NCI-H2196 treated with DMSO at 0.1 percent for 48 hours (cell line): ENCODE measurements around the gene RERE.

Experiments
- DNase-seq: peaks from one replicate; lab custom pipeline; 2025; ENCODE audit not compliant: unreplicated experiment; lab: John Stamatoyannopoulos, UW

Gene RERE

DNA sequence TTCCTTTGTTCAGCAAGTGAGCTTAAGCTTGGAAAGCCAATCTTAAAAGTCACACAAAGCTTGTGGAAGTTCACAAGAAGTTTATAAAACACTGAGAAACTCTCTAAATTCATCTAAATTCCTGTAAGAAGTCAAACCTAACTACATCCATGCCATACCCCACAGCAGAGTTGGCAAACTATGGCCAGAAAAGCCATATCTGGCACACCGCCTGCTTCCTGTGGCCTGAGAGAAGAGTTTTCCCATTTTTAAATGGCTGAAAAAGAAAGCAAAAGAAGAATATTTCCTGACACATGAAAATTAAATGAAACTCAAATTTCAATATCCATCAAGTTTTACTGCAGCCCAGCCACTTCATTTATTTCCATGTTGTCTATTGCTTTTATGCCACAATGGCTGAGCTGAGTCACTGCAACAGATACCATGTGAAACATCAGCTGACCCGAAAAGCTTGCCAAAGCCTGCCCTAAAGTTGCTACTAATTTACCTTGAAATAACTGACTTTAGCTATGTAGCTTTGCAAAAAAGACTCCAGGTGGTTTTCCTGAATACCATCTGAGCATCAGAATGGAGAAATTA, 262.4 kb downstream of the RERE start:
- DNase-seq: peak; percentile 60

DNA sequence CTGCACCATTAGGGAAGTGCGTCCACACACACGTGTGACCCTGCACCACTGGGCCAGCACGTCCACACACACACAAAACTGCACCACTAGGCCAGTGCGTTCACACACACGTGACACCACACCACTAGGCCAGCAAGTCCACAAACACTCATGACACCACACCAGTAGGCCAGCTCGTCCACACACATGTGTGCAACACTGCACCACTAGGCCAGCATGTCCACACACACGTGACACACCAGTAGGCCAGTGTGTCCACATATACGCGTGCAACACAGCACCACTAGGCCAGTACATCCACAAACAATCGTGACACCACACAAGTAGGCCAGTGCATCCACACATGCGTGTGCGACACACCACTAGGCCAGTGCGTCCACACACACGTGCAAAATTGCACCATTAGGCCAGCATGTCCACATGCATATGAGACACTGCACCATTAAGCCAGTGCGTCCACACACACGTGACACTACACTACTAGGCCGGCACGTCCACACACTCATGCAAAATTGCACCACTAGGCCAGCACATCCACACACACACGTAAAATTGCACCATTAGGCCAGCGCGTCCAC, 264.5 kb downstream of the RERE start:
- DNase-seq: no peak

DNA sequence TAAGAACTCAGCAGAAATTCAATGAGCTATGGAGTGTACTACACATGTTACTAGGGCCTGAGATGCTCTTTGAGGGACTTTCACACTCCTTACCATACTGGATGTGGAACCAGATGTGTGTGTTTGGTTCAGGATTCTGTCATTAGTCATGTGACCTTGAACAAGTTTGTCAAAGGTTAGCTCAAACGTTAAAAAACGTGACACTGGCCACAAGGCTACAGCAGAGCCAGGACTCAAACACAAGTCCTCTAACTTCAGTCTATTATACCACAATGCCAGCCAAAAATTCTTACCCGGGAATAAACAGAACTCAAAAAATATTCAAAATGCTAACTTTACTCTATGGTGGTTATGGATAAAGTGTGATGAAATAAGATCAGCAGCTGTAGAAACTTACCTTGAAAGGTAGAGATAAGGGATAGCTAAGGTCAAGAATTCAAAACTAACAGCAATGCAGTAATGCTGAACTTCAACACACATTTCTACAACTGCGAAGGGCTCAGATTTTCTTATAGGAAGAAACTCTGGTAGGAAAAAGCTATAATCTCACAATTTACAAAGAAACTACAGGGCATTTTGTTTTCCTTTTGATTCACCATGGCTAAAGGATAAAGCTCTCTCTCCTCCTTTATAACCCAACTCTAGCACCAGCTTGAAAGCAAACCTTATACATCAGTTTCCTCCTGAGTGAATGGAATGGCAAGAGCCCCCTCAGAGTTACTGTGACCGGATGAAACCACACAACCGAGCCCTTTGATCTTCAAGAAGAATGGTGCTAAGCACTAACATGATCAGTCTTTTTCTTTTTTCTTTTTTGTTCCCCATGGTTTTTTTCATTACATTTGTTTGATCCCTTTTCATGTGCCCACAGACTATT, 265.6 kb downstream of the RERE start:
- DNase-seq: no peak

DNA sequence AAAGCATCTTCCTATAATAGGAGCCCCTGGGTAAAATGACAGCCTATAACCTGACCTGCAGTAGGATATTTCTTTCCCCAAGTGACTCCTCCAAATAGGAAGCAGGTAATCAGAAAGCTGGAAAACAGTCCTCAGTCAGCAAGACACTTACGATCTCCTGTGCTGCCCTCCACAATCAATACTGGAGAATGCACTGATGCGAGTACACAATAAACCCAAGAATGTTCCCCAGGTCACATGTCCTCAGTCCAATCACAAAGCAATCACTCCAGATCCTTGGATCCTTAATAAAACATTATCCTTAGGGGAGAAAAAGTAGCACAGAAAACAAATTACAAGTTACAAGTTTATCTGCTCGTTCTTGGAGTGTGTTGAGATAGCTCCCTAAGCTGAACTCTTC, 266.4 kb downstream of the RERE start:
- DNase-seq: no peak

DNA sequence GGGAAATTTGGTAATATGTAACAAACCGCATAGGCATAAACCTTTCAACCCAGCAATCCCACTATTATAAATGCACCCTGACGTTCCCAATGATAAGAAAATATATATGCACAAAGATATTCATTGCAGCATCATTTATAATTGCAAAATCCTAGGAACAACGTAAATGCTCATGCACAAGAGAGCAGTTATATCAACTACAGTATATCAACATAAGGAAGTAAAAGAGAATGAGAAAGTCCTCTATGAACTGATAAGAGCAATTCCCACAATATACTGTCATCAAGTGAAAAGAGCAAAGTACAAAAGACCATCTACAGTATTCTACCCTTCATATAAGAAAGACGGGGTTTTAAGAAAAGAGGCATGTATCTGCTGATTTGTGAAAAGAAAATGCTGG, 269.6 kb downstream of the RERE start:
- DNase-seq: no peak

DNA sequence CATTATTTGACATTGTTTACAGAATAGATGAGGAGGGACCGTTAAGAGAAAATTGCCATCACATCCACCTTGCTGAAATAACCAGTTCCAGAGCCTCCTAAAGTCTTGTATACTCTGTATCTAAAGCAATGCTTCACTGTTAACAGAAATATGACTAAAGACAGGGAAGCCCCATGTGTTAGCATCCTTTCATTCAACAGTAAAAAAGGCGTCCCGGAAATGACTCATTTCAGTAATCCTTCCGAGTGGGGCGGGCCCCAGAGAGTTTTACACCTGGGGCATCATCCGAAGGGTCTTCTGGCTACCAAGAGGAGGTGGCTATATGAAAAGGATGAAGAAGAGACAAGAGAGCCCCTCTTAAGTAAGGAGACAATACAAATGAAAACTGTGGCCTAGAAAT, 272.4 kb downstream of the RERE start:
- no peak for DNase-seq

DNA sequence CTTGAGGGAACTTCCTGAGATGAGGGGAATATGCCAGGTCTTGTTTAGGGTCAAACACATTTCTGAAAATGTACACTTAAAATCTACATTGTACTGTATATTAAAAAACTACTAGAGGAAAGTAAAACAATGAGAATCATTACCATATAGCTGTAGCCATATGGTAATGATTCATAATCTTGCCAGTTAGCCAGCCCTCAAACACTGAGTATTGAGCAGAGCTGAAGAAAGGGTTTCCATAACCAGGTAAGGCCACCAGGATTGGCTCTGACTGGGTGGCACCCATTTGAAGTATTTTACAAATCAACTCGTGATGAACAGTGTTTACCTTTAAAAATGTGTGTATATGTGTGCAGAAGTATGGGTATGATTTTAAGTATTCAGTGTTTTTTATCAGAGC, 272.8 kb downstream of the RERE start:
- no peak for DNase-seq

DNA sequence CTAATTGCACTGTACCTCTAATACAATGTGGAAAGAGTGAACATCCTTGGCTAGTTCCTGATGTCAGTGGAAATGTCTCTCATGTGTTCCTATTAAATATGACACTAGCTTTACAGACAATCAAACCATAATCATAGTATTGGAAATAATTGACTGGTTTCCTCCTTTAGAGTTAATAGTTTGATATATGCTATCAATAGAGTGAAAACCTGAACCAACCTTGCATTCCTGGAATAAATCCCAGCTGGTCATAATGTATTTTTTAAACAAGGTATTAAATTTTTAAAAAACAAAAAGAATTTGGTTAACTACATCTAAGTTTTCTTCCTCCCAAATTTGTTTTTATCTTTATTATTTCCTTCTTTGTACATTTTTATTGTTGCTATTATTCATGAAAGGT, 273.5 kb downstream of the RERE start:
- no peak for DNase-seq

DNA sequence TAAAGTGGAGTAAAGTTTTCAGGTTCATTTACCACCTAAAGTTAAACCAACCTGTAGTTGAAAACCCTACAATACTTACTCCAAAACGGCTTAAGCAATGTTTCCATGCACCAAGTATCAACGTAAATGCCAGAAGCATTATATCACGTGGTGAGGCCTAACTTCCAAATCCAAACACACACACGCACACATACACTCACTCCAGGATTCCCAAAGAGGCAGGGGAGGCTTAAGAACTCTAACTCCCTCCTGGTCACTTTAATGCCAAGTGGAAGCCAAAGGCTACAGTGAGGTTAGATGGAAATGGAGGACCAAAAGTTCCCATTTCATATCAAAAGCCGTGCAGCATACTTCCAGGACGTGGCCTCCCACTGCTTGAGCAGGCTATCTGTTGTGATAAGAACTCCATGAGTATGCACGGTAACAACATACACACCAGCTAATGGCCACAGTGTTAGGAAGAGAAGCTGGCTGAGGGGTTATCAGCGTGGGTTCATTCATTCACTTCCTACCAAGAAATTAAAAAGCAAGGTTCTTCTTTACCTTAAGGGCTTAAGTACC, 275.4 kb downstream of the RERE start:
- DNase-seq: no peak

DNA sequence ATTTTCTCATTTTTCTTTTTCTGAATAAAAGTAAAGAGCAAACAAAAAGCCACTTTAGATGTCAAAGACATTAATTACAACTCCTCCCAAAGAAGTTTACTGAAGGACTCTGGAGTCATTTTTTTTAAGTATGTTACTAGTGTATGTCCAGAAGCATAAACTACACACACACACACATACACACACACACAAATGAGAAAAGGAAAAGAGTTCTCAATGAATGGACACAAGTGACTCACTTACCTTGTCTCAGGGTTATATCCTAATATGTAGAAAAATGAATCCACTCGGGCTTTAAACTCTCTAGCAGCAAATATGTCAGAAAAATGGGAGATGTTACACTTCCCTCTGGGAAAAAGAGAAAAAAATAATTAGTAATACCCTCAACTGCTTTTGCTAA, 276.5 kb downstream of the RERE start:
- no peak for DNase-seq

DNA sequence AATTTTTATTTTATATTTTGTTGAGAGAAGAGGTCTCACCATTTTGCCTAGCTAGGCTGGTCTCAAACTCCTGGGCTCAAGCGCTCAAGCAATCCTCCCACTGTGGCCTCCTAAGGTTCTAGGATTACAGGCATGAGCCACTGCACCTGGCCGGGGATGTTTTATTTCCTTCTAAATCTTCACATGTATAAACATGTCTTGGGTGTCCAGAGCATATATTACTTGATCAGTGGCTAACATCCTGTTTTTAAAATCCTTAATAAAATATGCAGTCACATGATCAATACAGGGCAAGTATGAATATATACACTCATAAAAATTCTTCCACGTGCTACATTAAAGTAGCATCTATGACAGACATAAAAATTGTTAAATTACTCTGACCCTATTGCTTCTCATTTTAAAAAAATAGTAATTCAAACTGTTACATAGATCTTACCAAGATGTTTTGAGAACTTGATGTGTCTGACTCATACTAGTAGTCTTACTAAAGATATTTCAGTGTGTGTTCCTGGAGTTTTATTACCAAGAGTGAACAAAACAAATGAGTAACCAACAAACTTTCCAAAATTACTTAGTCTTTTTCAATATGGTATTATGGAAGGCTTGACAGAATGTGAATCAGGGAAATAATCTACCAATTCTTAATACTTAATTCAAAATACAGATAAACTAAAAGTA, 277.0 kb downstream of the RERE start:
- no peak for DNase-seq

DNA sequence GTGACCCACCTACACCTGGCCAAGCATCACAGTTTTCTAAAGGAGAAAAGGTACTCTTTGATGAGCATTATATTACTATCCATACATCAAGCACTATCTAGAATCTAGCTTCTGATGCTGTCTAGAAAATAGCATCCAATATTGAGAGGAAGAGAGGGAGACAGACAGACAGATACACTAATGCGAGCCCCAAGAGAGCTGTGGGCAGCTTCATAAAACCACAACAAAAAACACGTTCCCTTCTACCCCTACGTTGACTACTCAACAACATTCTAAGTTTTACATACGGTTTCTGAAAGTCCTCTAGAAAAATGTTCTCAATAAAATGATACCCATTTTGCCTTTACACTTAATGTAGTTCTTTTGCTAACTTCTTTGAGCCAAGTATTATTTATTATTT, 277.8 kb downstream of the RERE start:
- no peak for DNase-seq

DNA sequence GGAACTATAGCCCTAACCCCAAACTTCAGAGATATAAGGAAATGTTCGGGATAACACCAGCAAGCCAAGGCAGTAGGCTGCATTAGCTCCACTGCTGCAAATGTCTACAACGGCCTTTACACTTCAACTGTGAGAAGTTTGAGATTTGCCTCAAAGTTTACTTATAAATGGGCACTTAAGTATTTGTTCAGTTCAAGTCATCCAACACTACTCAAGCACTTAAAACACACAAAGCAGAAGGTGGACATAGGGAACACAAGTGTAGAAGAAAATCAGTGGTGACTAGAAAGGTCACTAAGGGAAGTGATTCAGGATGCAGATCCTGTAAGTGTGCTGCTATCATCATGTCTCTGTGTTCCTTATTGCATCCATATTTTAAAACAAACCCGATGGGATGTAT, 278.9 kb downstream of the RERE start:
- no peak for DNase-seq

DNA sequence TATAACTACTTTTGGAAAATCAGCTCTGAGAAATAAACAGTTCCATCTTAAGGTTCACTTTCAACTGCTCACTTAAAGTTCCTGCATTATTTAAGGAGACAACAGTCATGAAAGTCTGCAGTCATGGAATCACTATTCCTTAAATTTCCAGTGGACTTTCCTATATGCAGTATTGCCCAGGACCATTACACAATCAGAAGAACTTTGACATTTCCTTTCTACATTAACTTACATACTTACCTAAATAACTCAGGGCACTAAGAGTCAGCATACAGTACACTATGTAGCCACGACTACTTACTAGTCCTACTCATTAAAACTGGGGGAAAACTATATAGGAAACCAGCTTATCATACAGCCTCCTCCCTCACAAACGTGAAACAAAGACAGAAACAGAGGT, 279.4 kb downstream of the RERE start:
- DNase-seq: no peak

DNA sequence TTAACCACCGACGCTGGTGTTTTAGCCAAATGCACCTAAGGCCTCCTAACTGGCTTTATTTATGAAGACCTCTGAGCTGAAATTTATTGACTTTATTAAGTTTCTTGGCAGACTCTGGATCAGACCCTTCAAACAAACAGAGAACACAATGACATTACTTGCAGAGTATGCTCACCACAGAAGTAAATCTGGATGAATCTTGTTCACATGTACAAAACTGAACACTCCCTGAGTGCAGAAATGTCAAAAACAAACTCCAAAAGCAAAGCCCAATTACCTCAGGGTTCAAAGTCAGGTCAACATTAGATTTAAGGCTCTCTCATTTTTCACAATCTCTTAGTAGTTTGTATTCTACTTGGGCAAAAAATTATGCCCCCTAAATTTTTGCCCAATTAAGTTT, 280.9 kb downstream of the RERE start:
- DNase-seq: no peak

DNA sequence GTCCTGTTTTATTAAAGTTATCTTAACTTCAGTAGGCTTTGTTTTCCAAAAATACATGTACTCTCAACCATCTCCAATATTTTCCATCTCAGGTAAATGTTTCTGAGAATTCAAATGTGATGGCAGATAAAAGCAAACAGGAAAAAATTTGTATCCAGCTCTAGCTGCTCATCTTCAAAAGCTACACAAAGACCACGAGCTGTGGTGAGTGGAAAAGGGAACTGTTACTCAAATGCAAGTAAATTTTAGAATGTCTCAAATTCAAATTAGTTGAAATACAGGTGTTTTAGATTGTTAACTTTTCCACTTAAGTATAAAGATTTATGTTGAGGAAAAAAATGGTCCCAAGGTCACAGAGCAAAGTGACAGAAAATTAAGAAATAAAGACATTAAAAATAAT, 283.5 kb downstream of the RERE start:
- DNase-seq: no peak

DNA sequence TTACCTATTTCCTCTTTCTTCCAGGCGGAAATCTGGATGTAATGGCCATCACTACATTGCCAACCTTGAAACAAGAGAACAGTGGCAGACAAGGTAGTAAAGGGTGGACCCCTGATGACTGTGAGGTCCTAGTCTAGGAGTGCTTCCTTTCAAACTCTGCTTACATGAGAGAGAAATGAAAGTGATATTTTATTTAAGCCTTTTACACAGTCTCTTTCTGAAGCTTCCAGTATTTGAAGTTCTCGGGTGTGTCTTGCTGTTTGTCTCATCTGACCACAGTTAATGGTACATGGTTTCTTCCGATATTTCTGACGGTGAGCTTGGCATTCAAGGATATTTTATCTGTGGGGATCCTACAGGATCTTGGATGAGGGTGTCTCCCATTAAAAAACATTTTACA, 284.3 kb downstream of the RERE start:
- no peak for DNase-seq

DNA sequence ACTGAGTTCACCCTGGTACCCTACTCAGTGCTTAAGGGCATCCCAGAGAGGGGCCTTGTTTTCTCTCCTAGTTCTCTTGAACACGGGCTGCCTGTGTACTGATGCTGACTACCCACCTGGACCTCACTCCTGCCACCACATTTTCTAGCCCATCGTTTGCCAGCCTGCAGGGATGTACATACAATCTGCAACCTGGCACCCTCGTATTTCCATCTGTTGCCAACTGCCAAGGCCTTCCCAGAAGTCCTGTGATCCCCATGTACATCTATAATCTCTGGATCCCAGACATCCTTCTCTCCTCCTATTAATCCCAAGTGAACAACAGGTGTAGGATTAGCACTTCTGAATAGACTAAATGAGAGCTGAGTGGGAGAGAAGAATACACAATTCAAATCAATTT, 287.5 kb downstream of the RERE start:
- no peak for DNase-seq

DNA sequence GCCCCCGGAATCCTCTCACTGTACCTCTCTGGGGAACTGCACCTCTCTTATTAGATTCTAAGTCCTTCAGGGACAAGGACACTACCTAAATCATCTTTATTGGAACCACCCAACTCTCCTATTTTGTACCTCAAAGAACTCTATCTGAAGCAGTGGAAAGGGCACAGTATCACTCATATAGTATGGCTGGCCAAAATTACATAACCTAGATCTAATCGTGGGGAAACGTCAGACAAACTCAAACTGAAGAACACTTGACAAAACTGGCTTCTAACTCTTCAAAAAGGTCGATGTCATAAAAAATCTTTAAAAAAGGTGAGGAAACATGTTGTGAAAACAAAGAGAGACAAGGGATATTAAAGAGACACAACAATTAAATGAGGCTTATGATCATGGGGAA, 289.5 kb downstream of the RERE start:
- no peak for DNase-seq

DNA sequence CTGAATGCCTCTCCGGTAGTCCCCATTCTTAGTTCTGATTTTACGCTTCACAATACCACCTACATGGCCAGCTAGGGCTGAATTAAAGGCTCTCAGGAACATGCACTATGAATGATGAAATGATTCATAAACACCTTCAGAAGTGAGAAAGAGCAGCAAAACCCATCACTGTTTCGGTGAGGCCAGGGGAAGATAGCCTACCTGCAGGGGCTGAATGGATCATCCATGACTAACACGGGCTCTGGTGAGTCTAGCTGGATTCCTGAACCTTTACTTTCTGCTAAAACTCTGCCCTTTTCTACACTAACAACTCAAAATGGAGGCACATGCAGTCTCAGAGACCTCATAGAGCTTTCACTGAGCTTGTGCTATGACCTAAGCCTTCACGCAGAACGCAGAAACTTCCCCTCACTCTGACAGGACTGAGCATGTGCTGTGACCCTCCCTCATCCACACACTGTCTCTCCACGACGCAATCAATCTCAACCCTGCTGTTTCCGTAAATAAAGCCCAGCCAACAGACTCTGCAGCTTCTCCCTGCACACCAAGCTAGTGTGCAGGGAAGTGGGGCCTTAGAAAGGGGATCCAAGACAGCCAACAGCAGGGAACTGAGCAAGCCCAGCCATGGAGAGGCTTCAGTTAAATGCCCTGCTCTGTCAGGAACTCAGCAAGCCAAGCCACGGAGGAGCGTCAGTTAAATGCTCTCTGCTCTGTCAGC, 291.7 kb downstream of the RERE start:
- peak; percentile 86 for DNase-seq

DNA sequence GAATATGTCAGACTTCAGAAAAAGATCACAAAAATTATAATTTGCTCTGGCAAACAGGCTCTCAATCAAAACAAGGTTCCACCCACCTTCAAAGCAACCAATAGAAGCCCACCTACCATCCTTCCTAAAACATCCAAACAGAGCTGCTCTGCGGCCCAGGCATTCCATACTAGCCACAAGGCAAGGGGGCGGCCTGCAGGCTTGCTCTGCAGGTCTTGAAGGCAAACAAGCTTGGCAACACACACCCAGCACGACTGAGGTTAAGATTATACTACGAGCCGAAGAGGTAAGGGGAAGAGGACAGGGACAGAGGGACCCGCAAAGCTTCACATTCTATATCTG, 292.3 kb downstream of the RERE start:
- DNase-seq: no peak
